GM12872 (cell line): ENCODE measurements around the gene HES3.

Experiments used
- TF ChIP-seq, protein P1 (sequence below): IDR thresholded peaks from 3 replicates; pipeline ENCODE4 v1.5.1; 2011; ENCODE audit warnings: low read depth, mild to moderate bottlenecking, low read length, moderate library complexity; ENCODE audit not compliant: insufficient read depth

HES3 gene

GRCh38 chr1:6249739-6250689 is 6.0 kb downstream of the HES3 start:
- TF ChIP-seq, protein P1, sequence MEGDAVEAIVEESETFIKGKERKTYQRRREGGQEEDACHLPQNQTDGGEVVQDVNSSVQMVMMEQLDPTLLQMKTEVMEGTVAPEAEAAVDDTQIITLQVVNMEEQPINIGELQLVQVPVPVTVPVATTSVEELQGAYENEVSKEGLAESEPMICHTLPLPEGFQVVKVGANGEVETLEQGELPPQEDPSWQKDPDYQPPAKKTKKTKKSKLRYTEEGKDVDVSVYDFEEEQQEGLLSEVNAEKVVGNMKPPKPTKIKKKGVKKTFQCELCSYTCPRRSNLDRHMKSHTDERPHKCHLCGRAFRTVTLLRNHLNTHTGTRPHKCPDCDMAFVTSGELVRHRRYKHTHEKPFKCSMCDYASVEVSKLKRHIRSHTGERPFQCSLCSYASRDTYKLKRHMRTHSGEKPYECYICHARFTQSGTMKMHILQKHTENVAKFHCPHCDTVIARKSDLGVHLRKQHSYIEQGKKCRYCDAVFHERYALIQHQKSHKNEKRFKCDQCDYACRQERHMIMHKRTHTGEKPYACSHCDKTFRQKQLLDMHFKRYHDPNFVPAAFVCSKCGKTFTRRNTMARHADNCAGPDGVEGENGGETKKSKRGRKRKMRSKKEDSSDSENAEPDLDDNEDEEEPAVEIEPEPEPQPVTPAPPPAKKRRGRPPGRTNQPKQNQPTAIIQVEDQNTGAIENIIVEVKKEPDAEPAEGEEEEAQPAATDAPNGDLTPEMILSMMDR, result no peak

- TF ChIP-seq, protein P1, result no peak
Observed at GRCh38 chr1:6251233-6251632, 7.3 kb downstream of the HES3 start.

- TF ChIP-seq, protein P1, result no peak
Observed at GRCh38 chr1:6251681-6252373, 7.8 kb downstream of the HES3 start.

GRCh38 chr1:6252374-6252710 is 8.4 kb downstream of the HES3 start:
- TF ChIP-seq, protein P1, result no peak

DNA sequence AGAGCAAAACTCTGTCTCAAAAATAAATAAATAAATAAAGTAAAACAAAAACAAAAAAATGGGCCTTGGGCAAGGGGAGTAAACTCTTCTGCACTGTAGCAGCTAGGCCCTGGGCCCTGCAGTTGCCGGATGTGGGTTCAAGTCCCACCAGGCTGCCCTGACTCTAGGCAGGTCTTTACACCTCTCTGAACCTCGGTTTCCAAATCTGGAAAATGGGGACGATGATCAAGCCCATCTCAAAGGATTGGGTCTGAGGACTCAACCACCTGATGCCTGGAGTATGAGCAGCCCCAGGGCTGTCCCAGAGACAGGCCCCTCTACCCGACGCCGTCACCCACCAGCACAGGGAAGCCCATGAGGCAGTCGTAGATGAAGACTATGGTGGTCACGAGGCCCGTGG is 9.4 kb downstream of the HES3 start:
- TF ChIP-seq, protein P1, result no peak

- TF ChIP-seq, protein P1, result no peak
Observed at GRCh38 chr1:6254691-6255090, 10.7 kb downstream of the HES3 start.

- TF ChIP-seq, protein P1, result no peak
Observed at GRCh38 chr1:6256645-6257044, 12.7 kb downstream of the HES3 start.
